HG02884 (cell line): ENCODE measurements around the gene DLGAP3.

Experiments
- ATAC-seq: cut with Tn5 transposase; IDR thresholded peaks from one replicate; pipeline ENCODE4 v1.9.1; 2021; ENCODE audit warnings: mild to moderate bottlenecking, moderate library complexity; ENCODE audit not compliant: unreplicated experiment

The DLGAP3 gene

DNA sequence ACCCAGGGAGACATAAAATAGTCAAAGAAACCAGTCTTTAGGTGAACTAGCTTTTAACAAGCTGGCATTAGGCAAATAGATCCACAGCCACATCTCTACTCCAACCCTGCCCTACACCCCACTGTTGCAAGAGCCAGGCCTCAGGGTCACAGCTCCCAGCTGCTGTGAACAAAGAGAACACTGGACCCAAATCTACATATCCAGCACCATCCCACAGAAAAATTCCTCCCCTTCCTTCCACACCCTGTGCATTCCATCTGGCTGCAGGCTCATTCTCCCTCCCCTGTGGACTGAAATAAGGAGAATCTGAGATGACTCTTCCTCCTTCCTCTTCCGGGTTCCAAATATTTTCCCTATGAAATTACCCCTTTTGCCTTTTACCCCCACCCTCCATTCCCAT is 23.2 kb downstream of the DLGAP3 start:
- ATAC-seq = no peak

DNA sequence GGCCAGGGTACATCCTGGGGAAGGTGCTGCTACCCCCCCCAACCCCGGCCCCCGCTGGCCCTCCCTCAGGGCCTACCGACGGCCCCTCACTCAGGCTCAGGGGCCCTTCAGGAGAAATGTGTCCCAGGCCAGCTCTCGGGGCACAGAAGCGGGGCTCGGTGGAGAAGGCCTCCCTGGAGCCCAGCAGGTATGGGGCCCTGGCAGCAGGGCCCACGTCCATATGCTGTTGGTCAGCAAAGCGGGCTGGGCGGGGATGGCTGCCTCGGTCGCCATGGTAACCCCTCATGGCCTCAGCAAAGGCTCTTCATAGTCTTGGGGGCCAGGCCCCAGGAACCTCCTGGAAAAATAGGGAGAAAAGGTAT is 24.4 kb downstream of the DLGAP3 start:
- ATAC-seq = no peak

DNA sequence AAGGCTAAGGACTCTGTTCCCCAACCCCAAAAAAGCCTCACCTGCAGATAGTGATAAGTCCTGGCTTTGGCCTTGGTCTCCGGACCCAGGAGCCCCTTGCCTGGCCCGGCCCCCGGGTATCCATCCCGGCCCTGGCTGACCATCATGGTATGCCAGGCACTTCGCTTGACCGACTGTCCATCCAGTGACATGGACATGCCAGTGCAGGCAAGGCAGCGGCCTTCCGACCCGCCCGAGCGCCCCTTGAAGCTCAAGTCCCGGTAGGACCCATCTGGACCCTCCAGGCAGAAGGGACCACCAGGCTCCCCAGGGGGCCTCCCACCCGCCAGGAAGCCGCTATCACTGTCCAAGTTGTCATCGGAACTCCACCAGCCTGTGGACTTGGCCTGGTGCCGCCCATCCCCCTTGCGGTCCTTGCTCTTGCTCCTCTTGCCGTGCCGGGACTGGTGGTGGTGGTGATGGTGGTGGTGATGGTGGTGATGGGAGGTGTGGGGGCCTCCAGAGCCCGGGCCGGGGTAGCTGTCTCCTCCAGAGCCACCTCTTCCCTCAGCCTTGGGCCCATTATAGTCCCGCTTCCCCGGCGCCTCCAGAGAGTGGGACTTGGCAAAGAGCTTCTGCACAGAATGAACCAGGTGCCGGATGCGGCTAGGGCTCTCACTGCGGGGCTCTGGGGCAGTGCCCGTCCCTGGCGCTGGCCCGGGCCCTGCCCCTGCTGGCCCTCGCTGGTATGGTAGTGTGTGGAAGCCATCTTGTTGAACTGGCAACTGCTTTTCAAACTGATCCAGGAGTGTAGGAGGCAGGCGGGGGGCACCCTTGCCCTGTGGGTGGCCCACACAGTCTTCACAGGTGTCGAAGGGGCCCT is 25.0 kb downstream of the DLGAP3 start:
- no peak for ATAC-seq

DNA sequence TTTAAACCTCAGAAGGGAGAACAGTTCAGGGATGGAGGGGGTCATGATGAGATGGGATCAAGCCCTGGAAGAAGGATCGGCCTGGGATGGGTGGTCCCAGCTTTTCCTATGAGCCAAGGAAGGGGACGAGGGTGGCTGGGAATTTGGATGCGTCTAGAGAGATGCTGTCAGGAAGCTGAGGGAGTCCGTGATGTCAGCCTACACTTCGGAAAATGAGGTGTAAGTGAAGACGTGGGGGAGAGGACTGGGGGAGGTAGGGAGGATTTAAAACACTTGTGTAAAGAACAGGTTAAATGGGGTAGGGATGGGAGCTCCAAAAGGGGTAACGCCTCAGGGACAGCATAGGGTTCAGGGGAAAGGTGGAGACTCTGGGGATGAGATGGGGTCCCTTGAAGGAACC is 27.5 kb downstream of the DLGAP3 start:
- no peak for ATAC-seq

DNA sequence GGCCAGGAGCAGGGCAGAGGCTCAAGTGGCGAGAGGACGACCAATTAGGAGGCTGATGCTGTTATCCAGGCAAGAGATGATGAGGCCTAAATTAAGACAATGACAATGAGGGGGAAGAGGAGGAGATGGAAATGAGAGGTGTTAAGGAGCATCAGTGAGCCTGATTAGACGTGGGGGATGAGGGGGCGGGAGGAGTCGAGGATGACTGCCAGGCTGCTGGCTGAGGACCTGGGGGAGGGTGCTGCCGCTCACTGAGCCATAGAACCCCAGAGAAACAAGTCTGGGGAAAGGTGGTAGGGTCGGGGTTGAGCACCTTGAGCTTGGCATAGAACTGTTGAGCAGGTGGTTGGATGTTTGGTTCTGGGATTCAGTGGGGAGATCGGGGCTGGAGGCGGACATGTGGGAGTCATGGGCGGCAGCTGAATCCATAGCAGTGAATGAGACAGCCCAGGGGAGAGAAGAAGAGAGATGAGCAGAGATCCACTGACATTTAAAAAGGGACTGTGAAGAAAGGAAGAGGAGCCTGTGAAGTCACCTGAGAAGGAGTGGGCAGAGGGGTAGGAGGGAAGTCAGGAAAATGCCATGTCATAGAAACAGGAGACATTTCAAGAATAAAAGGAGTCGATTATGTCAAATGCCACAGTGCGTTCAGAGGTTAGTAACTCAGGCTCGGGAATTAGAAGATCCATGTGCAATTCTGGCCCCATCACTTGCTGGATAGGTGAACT is 28.5 kb downstream of the DLGAP3 start:
- ATAC-seq = no peak

DNA sequence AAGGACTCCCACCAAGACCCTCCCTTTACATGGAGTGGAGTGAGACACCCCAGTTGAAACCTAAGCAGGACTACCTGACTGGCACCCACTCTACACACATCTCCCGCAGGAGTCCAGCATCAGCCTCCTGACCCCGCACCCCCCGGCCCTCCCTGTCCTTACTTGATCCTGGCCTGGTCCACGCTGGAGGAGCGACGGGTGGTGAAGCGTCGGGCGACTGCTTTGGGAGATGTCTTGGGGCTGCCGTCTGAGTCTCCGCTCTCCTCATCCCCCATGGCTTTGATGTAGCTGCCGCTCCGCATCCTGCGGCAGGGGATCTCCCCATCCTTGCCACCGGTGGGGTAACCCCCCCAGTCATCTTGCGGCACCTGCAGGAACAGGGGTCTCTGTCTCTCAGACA is 29.5 kb downstream of the DLGAP3 start:
- no peak for ATAC-seq

DNA sequence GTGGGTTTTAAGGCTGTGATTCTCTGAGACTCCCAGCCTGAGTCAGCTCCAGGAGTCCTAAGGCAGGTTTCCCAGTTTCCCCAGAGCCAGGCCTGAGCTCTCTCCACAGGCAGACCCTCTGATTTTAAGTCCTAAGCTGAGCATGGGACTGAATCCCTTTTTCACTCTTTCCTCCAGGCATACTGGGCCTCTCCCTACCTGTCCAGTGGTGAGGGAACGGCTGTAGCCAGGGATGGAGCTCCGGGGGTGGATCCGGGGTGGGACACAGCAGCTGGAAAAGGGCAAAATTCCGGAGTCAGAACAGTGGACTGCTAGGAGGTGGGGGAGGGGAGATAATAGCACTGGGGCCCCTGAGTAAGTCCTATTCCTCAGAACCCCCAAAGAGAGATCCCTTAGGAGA is 30.0 kb downstream of the DLGAP3 start:
- ATAC-seq = no peak

DNA sequence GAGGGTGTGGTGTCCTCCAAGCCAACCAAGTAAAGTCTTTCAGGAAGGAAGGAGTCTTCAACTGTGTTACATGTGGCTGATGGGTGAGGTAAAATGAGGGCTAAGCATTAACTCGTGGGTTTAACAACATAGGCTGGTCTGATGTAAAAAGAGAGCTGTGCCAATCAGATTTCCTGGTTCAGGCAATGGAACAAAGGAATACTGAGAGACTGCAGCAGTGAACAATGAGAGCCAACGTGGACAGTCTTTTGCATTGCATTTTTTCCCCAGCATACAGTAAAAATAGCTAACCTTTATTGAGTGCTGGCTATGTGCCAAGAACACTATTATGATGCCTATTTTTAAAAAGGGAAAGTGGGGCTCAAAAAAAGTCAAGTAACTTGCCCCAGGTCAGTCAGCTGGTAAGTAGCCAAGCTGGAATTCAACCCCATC is 31.1 kb downstream of the DLGAP3 start:
- ATAC-seq = no peak

DNA sequence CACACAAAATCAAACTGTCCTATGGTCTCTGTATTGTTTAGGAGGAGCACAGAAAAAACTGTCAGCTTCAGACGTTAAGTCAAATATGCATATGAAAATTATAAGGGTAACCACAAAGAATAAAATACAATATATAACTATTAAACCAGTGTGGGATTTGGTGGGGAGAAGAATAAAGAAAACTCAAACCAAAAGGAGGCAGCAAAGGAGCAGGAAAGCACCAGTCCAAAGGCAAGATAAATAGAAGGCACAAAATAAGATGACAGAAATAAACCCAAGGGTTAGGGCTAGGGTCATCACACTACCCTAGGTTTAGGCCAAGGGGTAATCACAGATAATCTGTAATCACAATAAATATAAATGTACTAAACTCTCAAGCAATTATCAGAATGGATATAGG is 32.8 kb downstream of the DLGAP3 start:
- ATAC-seq = no peak

DNA sequence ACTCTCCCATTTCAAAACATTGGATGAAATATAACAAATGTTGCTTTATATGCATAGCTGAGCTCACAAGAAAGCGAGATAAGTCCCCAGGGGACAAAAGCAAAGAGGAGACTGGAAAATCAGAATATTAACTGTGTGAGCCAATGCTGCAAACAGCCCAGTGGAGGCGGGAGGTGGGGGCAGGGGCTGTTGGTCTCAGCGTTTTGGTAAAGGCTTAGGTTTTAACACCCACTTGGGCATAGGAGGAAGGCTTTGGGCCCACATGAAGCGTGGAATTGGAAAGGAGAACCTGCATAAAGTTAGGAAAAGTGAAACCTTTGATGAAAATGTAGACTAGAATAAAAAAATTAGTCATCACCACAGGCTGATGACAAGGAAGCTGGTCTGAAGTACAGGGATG is 39.7 kb downstream of the DLGAP3 start:
- ATAC-seq = no peak

DNA sequence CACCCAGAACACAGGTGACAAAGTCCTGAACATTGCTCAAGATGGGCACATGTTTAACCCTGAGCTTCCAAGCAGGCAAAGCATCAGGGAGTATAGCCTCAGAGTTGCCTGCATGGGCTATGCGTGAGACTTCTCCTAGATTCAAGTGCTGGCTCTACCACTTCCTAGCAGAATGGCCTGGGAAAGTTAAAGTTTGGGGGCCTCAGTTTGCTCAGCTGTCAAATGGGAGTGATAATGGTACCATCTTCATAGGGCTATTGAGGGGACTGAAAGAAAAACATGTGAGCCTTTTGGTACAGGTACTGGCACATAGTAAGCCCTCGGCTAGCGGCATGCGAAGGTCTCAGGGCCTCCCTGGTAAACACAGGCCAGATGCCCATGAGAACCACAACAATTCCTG is 41.9 kb downstream of the DLGAP3 start:
- ATAC-seq = no peak

DNA sequence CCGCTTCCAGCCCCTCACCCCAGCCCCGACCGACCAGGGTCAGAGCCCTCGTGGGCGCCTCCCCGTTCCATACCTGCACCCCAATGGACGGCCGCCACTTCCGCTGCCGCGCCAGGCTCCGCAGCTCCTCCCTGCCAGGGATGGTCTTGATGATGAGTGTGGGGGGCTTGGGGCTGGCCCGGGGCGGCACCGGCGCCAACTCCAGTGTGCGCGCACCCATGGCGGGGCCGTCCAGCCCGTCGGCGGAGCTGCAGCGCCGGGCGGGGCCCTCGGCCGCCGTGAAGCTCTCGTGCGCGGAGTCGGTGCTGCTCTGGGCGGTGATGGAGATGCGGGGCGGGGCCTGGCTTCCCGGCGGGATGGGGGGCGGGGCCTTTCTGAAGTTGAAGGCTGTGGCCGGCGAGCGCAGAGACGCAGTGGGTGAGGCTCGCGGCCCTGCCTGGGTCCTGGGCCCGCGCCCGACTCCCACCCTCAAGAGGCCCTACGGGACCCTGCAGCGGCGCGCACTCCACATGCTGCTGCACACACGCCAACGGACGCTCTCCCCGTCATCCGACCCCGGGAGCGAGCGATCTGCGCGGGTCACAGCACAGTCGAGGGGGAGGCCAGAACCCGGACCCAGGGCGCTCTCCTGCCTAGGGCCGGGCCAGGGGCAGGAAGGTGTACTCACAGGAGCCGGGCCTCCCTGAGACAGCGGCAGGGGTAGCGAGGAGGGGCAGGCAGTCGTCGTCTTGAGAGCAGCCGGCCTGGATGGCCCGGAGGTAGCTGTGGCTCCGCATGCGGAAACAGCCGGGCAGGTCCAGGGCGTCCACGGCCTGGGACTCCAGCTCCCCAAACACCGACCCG is 43.8 kb downstream of the DLGAP3 start:
- ATAC-seq = no peak

DNA sequence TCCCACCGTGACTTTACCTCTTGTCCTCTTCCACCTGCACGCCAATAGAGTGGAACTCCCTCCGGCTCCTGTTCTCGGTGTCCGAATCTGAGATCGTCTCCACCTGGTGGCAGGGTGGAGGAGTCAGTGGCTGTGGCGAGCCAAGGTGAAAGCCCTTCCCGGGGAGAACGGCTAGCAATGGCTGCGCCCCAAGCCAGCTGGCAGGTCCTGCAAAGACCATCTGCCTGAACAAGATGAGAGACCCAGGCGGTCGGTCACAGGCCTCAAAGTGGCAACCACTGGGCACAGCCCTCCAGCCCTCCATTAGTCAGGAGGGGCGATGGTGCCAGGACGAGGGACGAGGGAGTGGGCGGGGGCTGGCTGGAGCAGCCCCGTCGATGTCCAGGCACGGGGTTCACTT is 44.5 kb downstream of the DLGAP3 start:
- no peak for ATAC-seq

DNA sequence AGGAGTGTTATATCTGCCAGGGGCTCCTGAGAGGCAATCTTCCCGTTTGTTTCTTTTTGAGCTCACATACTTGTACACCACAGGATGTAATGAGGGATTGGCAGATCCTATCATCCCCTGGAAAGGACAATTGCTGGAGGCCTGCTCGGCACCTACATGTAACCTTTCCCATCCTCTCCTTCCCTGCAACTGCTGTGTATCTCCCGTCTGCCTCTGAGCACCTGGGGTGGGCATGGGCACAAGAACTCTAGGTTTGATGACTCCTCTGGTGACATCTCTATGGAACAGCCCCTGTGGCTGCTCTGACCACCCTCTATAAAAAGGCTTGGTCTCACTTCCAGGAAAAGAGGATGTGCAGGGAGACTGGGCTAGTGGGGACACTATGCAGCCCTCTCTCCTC is 44.9 kb downstream of the DLGAP3 start:
- no peak for ATAC-seq

DNA sequence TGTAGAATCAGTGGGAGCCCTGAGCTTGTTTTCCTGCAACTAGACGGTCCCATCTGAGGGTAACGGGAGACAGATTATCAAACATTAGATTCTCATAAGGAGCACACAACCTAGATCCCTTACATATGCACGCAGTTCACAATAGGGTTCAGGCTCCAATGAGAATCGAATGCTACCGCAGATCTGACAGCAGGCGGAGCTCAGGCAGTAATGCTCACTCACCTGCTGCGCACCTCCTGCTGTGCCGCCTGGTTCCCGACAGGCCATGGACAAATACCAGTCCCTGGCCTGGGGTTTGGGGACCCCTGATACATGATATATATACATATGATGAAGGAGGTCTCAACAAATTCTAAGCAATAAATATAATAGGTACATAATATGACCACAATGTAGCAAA is 50.2 kb downstream of the DLGAP3 start:
- no peak for ATAC-seq

DNA sequence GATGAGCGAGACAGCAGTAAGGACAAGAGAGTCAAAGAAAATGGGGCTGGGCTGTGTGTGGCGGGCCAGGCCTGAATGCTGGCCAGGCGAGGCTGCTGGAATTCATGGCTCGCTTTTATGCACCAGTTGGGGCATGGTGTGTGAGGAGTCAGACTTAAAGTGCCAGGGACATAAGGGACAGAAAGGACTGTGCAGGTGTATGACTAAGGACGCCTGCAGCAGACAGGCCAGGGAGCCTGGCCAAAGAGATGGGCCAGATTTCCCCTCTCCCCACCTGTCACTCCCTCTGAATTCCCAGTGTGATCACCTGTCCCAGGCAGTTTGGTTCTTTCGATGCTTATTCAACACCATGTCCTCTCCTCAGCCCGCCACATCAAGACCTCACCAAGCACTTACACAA is 53.0 kb downstream of the DLGAP3 start:
- ATAC-seq = no peak

DNA sequence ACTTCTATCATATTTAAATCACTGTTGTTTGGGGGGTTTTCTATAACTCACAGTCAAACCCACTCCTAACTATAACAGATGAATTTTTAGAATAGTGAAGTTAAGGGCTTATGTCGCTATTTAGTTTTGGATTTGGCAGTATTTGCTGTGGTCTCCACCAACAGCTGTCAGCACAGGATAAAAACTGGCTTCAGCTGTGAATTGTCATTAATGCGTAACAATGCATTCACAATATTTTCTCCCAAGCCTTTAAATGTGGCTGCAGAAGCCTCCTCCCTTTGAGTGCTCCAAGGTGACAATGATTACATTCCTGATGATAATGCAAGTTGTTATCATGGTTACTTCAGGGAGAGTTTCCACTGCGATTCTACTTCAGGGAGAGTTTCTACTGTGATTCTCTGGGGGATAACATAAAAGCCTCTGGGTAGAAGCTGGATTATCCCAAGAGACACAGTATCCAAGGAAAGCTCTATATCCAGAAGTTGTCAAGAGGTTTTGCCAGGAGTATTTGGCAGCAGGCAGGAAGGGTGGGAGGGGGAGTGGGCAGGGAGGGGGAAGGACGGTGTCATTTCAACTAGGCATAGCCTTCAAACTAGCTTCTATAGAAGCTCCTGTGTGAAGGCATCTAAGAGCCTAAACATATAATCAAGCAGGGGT is 55.0 kb downstream of the DLGAP3 start:
- no peak for ATAC-seq

DNA sequence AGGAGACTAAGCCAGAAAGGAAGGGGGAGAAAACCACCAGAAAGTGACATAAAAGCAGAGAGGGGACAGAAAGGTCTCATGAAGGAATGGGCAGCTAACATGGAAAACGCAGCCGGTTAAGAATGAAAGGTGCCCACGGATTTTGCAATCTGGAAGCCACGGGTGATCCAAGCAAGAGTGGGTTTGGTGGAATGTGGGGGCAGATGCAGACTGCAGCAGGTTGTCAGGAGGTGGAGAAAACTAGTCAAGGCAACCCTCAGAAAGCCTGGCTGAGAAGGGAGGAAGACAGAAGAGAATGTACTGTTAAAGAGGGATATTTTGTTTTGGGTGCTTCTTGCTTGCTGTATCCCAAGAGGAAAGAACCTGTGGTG is 57.3 kb downstream of the DLGAP3 start:
- no peak for ATAC-seq

DNA sequence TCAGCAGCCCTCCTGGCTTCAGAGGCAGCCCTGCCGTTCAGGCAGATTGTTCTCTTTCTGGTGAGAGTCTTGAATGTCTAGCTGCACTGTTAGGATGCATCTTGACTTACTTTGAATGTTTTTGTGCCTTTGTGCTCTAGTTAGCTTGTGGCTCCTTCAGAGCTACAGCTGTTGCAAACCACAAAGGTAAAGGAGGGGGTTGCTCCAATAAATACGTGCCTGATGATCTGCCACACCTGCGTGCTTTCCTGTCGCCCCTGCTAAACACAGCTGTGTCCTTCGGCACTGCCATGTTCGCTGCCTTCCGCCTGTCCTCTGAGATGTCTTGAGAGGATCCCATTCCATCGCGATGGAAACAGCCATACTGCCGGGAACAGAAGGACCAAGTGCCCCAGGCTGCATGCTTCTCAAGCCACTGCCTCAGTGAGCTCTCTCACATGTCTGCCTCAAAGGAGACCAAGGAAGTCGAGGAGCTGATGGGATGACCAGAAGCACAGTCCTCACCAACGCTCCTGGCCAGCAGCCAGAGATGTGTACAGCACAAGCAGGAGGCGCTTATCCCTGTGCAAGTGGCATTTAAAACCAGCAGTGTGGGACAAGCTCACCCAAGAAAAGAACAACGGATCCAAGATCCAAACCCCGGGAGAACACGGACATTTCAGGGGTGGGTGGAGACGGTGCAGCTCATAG is 57.9 kb downstream of the DLGAP3 start:
- ATAC-seq = no peak

DNA sequence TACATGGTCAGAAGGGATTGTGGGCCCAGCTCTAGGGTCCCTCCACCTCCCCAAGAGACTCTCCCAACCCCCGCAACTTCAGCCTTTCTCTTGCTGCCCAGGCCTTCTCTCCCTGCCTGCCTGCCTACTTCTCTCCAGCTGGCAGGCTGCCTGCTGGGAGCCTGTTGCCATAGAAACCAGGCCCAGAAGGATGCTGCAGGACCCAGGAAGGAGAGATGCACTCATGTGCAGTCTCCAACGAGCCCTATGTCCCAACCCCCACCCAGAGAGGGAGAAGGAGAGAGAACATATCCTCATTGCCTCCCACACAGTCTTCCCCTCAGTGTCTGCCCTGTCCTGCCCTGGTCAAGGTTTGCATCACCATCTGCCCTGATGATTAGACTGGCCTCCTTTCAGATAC is 59.1 kb downstream of the DLGAP3 start:
- ATAC-seq = no peak

DNA sequence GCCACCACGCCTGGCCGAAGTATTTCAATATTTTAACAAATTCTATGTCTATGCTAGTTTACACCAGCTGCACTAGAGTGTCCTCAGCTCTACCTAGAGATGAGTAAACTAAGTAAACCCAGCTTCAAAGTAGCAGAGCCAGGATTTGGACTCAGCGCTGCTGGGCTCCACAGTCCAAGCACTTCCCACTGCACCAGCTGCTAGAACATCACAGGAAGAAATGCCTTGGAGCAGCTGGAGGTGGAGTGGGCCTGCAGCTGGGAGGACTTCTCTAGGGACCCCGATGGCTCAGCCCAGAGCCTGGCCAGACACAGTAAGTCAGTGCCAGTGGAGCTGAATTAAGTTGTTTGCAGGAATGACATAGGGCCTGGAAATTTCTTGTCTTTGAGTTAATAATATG is 59.7 kb downstream of the DLGAP3 start:
- no peak for ATAC-seq
